ENCODE measurements around the gene SLCO3A1. TPM values are rescaled to one million over a fixed set of nuclear protein-coding genes. Genes with fewer than 3 reads are reported as not detected.

The SLCO3A1 gene
- total and polyA plus RNA-seq, 2 of the 8 experiments (the other 6 are each of a cell fraction or from before 2014, with no cell fraction given): 15.1 to 20.4 TPM

- no peak for TF ChIP-seq USF2 (IDR thresholded peaks at IDR 0.05; ENCODE audit: low read length)
These were observed 184.0 kb downstream of the SLCO3A1 start (continued) for GRCh38 chr15:92037491-92037890.
